HG03159 (cell line): Measurements from ENCODE around the gene CRYBA1.

Experiments used
- ATAC-seq: cut with Tn5 transposase; IDR thresholded peaks from one replicate; pipeline ENCODE4 v1.9.1; 2021; ENCODE audit warnings: mild to moderate bottlenecking, moderate library complexity; ENCODE audit not compliant: unreplicated experiment

CRYBA1 gene

GRCh38 chr17:29278692-29279091 is 32.0 kb downstream of the CRYBA1 start:
- no peak for ATAC-seq

DNA sequence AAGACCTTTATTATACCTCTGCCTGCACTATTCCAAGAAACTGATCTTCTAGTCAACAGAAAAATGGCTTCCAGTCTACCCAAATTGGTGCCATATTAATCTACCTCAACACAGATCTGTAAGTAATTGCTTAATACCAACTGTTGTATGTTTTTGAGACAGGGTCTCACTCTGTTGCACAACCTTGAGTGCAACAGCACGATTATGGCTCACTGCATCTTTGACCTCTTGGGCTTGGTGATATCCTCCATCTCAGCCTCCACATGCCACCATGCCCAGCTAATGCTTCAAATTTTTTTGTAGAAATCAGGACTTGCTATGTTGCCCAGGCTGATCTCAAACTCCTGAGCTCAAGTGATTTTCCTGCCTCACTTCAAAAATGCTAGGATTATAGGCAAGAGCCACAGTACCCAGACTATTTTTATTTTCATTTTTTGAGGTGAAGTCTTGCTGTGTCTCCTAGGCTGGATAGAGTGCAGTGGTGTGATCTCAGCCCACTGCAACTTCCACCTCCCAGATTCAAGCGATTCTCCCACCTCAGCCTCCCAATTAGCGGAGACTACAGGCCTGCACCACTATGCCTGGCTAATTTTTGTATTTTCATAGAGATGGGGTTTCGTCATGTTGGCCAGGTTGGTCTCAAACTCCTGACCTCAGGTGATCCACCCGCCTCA is 32.9 kb downstream of the CRYBA1 start:
- ATAC-seq = no peak

GRCh38 chr17:29283496-29283895 is 36.8 kb downstream of the CRYBA1 start:
- no peak for ATAC-seq

GRCh38 chr17:29283961-29284360 is 37.3 kb downstream of the CRYBA1 start:
- no peak for ATAC-seq

- ATAC-seq = no peak
These were observed 43.2 kb downstream of the CRYBA1 start for GRCh38 chr17:29289852-29290251.

GRCh38 chr17:29291163-29291752 is 44.6 kb downstream of the CRYBA1 start:
- ATAC-seq = no peak

DNA sequence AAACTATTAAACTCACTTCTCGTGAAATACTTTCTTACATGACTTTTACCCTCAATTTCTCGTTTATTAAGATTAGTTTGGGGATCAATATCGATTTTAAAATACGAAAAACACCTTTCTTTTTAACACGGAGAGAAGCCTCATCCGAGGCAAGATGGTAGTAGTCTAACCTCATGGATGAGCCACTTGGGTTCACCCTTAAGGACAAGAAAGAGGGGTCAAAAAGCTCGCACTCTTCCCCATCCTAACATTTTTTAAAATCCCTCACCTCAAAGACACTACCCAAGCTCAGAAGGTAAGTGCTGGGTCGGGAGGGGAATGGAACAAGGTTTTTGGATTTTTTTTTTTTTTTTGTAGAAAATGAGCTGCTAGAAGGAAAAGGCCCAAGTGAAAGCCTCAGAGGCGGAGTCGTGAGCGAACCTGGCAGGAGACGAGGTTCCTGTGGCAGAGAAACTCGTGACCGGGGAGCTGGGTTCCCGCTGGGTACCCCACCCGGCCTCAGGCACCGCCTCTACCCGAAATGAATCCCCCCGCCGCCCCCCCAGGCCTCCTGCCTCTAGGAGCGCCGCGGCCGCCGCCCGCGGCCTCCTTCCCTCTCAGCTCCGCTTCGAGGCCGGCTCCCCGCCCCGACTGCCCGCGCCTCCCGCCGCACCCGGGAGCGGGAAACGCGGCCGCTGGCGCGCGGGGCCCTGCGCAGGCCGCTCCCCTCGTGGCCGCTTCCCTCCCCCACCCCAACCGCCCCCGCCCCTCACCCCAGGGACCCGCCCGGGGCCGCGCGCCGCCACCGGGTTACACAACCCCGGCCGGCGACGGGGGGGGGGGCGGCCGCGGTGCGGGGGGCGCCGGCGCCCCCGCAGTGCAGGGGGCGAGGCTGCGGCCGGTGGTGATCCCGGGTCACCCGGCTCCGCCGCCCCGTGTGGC is 45.7 kb downstream of the CRYBA1 start:
- no peak for ATAC-seq

DNA sequence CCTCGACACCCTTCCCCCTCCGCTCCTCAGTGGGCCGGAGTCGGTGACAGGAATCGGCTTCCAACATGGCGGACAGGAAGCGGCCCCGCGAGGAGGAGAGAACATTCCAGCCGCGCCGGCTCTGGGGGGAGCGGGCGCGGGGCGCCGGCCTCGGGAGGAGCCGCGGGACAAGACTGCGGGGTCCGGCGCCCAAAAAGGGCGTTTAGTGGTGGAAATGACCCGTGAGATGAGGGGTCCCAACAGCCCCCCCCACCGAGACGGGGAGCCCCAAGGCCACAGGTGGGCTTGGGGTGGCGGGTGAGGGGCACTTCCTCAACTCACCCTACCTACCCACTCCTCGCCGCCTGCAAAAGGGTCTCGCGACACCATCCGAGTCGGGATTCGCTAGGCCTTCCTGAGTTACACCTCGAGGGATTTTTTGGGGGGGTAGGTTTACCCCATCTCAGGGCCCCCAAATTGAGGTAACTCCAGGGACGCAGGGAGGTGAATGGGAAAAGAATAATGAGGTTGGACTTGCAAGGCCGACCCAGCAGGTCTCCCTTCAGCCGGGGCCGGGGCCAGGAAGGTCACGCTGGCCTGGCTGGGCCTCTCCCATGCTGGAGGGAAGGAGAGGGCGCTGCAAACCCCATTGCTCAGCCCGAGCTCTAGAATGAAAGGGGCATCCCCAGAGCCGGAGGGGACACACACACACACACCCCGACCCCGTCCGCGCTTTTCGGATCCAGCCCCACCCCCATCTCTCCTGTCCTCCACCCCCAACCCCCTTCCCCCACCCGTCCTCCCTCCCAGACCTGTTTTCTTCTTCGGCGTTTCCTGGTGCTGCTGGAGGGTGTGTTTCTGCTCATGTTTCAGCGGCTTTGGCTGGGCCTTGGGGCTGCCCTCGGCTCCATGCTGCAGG is 46.6 kb downstream of the CRYBA1 start:
- ATAC-seq = no peak

- peak; percentile 79 for ATAC-seq
These were observed 47.4 kb downstream of the CRYBA1 start, which contains the start of gene NUFIP2 for GRCh38 chr17:29293890-29294579. TSS of gene NUFIP2 (minus strand) at chr17:29294148. CDS start at chr17:29294059, 89 bp downstream.

DNA sequence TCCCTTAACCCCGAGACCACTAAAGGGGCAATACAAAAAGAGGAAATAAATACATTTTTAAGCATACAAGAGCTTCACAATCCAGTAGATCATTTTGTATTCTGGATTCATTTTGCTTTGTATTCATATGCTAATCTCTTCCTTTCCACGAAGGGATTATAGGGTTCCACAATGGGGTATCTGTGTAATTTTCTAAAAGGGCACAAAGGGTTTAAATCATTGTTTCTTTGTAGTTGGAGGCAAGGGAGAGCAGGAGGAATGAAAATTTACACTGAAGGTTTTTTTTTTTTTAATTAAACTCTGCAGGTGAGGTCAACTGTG is 47.9 kb downstream of the CRYBA1 start:
- ATAC-seq = no peak

- ATAC-seq = no peak
These were observed 48.8 kb downstream of the CRYBA1 start for GRCh38 chr17:29295420-29295819.

DNA sequence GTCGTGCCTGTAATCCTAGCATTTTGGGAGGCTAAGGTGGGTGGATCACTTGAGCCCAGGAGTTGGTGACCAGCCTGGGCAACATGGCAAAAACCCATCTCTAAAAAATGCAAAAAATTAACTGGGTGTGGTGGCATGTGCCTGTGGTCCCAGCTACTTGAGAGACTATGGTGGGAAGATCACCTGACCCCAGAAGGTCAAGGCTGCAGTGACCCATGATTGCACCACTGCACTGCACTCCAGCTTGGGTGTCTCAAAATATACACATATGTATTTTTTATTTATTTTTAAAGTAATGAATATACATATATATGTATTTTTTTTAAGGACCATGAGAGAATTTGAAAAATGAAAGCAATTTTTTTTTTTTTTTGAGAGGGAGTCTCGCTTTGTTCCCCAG is 52.4 kb downstream of the CRYBA1 start:
- no peak for ATAC-seq

GRCh38 chr17:29303386-29303785 is 56.7 kb downstream of the CRYBA1 start:
- no peak for ATAC-seq
